Measurements from ENCODE around the gene PLCH2.

DNA sequence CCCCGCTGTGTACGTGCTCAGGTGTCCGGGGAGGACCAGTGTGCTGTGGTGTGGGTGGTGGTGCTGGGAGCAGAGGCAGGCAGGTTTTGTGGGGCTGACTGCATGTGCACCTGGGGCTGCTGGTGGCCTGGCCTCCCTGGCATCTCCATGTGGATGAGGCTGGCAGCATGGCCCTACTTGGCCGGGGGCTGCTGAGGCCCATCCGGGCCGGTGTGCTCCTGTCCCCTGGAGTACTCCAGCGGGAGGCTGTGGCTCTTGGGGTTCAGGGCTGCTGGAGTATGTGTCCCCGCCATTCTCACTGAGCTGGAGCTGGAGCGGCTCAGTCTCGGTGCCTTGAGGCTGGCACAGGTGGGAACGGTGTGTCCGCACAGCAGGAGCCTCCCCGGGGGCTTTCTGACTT lies 42.9 kb upstream of the PLCH2 start:
- TF ChIP-seq, protein P1, sequence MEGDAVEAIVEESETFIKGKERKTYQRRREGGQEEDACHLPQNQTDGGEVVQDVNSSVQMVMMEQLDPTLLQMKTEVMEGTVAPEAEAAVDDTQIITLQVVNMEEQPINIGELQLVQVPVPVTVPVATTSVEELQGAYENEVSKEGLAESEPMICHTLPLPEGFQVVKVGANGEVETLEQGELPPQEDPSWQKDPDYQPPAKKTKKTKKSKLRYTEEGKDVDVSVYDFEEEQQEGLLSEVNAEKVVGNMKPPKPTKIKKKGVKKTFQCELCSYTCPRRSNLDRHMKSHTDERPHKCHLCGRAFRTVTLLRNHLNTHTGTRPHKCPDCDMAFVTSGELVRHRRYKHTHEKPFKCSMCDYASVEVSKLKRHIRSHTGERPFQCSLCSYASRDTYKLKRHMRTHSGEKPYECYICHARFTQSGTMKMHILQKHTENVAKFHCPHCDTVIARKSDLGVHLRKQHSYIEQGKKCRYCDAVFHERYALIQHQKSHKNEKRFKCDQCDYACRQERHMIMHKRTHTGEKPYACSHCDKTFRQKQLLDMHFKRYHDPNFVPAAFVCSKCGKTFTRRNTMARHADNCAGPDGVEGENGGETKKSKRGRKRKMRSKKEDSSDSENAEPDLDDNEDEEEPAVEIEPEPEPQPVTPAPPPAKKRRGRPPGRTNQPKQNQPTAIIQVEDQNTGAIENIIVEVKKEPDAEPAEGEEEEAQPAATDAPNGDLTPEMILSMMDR (IDR thresholded peaks at IDR 0.05), result no peak
- TF ChIP-seq POLR2AphosphoS5 (IDR thresholded peaks at IDR 0.05; ENCODE audit: insufficient read depth in 1 of 2, low read depth in 1 of 2) (no peak), POLR2A (IDR thresholded peaks at IDR 0.05) (no peak)
